HCT116 (cell line): ENCODE results near the gene SMC1B. TPM values are rescaled to one million over a fixed set of nuclear protein-coding genes. Genes with fewer than 3 reads are reported as not detected.

Experiments
- ATAC-seq: fragments of 200-7000 bp; cut with Tn5 transposase; 2 replicates; pipeline ENCODE4 v1.9.1; 2020; ENCODE audit warnings: mild to moderate bottlenecking, moderate library complexity
- BruUV-seq: library from RNA; stranded (reverse); fragments of 400-500 nt; replicated peaks from 2 replicates; lab custom pipeline; 2021; lab: Mats Ljungman, UMichigan
- CTCF ChIA-PET: fragments of 300-600 bp; sonication (Branson Sonifier 250); formaldehyde crosslinking; loops from one replicate; lab custom pipeline; 2021; ENCODE audit warnings: antibody characterized with exemption; lab: Charles Lee
- POLR2A ChIA-PET: fragments of 300-600, 350-600 bp; sonication (Branson Sonifier 250); formaldehyde crosslinking; loops from one replicate; lab custom pipeline; 2021; ENCODE audit warnings: antibody characterized with exemption; lab: Charles Lee
- RAD21 ChIA-PET, 2 experiments: fragments of 300-600 bp; sonication (Branson Sonifier 250); formaldehyde crosslinking; loops; one replicate each; lab custom pipeline; 2023; ENCODE audit warnings: low total read pairs in 2 of 2; ENCODE audit not compliant: uncharacterized antibody in 2 of 2, unreplicated experiment in 2 of 2, low non-redundant PET in 1 of 2; lab: Charles Lee
- DNase-seq: peaks from one replicate; pipeline ENCODE4 v3.0.0-alpha.2; 2010; ENCODE audit warnings: low read depth, low spot score
- H2AFZ ChIP-seq: fragments of 200-600 bp; shearing (Covaris generic), sonication (generic); 2 replicates; pipeline ENCODE4 v1.6.1; 2017; ENCODE audit warnings: low read depth, mixed run types, mixed read lengths, antibody characterized with exemption, low read length; ENCODE audit not compliant: poor library complexity, severe bottlenecking
- H3K27ac ChIP-seq: 2 replicates; pipeline ENCODE4 v1.5.1; 2012; ENCODE audit warnings: low read depth, low read length
- H3K27me3 ChIP-seq: fragments of 200-600 bp; sonication (generic); 2 replicates; pipeline ENCODE4 v1.6.1; 2016; ENCODE audit warnings: mixed run types, low read length, mixed read lengths; ENCODE audit not compliant: insufficient read depth
- H3K36me3 ChIP-seq, 2 experiments: fragments of 200-500 bp in 1 of 2; fragments of 200-600 bp in 1 of 2; sonication (Bioruptor generic) in 1 of 2; sonication (generic) in 1 of 2; 2 replicates each; pipeline versions ENCODE4 v1.5.1 to v1.6.1; 2014 to 2016; ENCODE audit warnings: low read length in 2 of 2, inconsistent platforms in 1 of 2, mixed read lengths in 1 of 2, mixed run types in 1 of 2; ENCODE audit not compliant: insufficient read depth in 2 of 2, control insufficient read depth in 1 of 2
- H3K4me1 ChIP-seq, 2 experiments: fragments of 200-600 bp in 1 of 2; sonication (generic) in 1 of 2; 2 replicates each; pipeline versions ENCODE4 v1.5.1 to v1.6.1; 2012 to 2017; ENCODE audit warnings: low read length in 2 of 2, inconsistent platforms in 1 of 2, mild to moderate bottlenecking in 1 of 2, mixed read lengths in 1 of 2, mixed run types in 1 of 2, moderate library complexity in 1 of 2; ENCODE audit not compliant: insufficient read depth in 2 of 2, control insufficient read depth in 1 of 2
- H3K4me2 ChIP-seq: fragments of 200-600 bp; sonication (generic); 2 replicates; pipeline ENCODE4 v1.6.1; 2017; ENCODE audit warnings: mixed run types, low read length, mixed read lengths
- H3K4me3 ChIP-seq, 2 experiments: fragments of 200-600 bp in 1 of 2; sonication (generic) in 1 of 2; replicated peaks in 1 of 2; 2 replicates each; pipeline ENCODE4 v1.5.1; 2011 to 2016; ENCODE audit warnings: low read length in 2 of 2, control low read depth in 1 of 2, low read depth in 1 of 2, mild to moderate bottlenecking in 1 of 2, mixed read lengths in 1 of 2, mixed run types in 1 of 2
- H3K79me2 ChIP-seq: fragments of 200-600 bp; sonication (generic); 2 replicates; pipeline ENCODE4 v1.6.1; 2017; ENCODE audit warnings: mild to moderate bottlenecking, mixed run types, low read length, moderate library complexity, mixed read lengths; ENCODE audit not compliant: insufficient read depth
- H3K9ac ChIP-seq: fragments of 200-600 bp; sonication (generic); 2 replicates; pipeline ENCODE4 v1.6.1; 2016; ENCODE audit warnings: low read length, mixed read lengths
- H3K9me2 ChIP-seq: fragments of 200-600 bp; sonication (generic), shearing (Covaris generic); 2 replicates; pipeline ENCODE4 v1.6.1; 2017; ENCODE audit warnings: mixed run types, mild to moderate bottlenecking, moderate library complexity; ENCODE audit not compliant: insufficient read depth
- H3K9me3 ChIP-seq, 2 experiments: fragments of 200-500 bp in 1 of 2; fragments of 200-600 bp in 1 of 2; sonication (Bioruptor generic) in 1 of 2; sonication (generic) in 1 of 2; 2 replicates each; pipeline ENCODE4 v1.6.1; 2014 to 2017; ENCODE audit warnings: low read length in 2 of 2, mixed read lengths in 2 of 2, inconsistent platforms in 1 of 2, low read depth in 1 of 2, mild to moderate bottlenecking in 1 of 2, mixed run types in 1 of 2, moderate library complexity in 1 of 2; ENCODE audit not compliant: control insufficient read depth in 1 of 2, insufficient read depth in 1 of 2
- H4K20me1 ChIP-seq: fragments of 200-600 bp; sonication (generic), shearing (Covaris generic); 2 replicates; pipeline ENCODE4 v1.6.1; 2017; ENCODE audit warnings: mixed run types, mild to moderate bottlenecking, moderate library complexity; ENCODE audit not compliant: insufficient read depth
- CEBPB ChIP-seq: IDR thresholded peaks from 2 replicates; pipeline ENCODE4 v1.6.1; 2012; ENCODE audit warnings: low read depth
- EGR1 ChIP-seq: IDR thresholded peaks from 2 replicates; pipeline ENCODE4 v1.6.1; 2012; ENCODE audit warnings: low read depth
- ELF1 ChIP-seq: IDR thresholded peaks from 2 replicates; pipeline ENCODE4 v1.6.1; 2012; ENCODE audit warnings: low read depth, borderline replicate concordance
- EZH2phosphoT487 ChIP-seq: fragments of 200-600 bp; IDR thresholded peaks from 2 replicates; pipeline ENCODE4 v1.6.1; 2018; ENCODE audit warnings: antibody characterized with exemption, borderline replicate concordance
- JUND ChIP-seq: IDR thresholded peaks from 2 replicates; pipeline ENCODE4 v1.6.1; 2012
- POLR2A ChIP-seq: IDR thresholded peaks from 2 replicates; pipeline ENCODE4 v1.7.0; 2011; ENCODE audit warnings: borderline replicate concordance; ENCODE audit not compliant: insufficient read depth, insufficient read length; ENCODE audit errors: extremely low read depth
- POLR2AphosphoS5 ChIP-seq: IDR thresholded peaks from 2 replicates; pipeline ENCODE4 v1.6.1; 2011; ENCODE audit warnings: mild to moderate bottlenecking, low read depth, low read length, moderate library complexity
- SP1 ChIP-seq: IDR thresholded peaks from 2 replicates; pipeline ENCODE4 v1.6.1; 2012; ENCODE audit warnings: low read depth
- SRF ChIP-seq: IDR thresholded peaks from 2 replicates; pipeline ENCODE4 v1.6.1; 2012; ENCODE audit warnings: low read depth
- intact Hi-C: fragments of 100-400 bp; cut with micrococcal nuclease; formaldehyde crosslinking; loops from 2 replicates; pipeline ENCODE4 v1.10.0; 2022
- total RNA-seq: library from RNA; stranded (reverse); gene quantifications from one replicate; pipeline ENCODE4 v1.2.1, GENCODE V29; 2021; ENCODE audit not compliant: unreplicated experiment
- TF ChIP-seq, protein P1 (sequence below): IDR thresholded peaks from 2 replicates; pipeline ENCODE4 v1.6.1; 2011; ENCODE audit warnings: mild to moderate bottlenecking, low read length, moderate library complexity; ENCODE audit not compliant: insufficient replicate concordance; ENCODE audit errors: extremely low read depth
- TF ChIP-seq, protein P2 (sequence below), 3 experiments: fragments of 200-600 bp in 1 of 3; sonication (generic) in 1 of 3; IDR thresholded peaks in 2 of 3; conservative IDR thresholded peaks in 1 of 3; 2 replicates each; pipeline ENCODE4 v1.5.1; 2012 to 2017; ENCODE audit warnings: low read depth in 2 of 3, low read length in 2 of 3, antibody characterized with exemption in 1 of 3, borderline replicate concordance in 1 of 3, control low read depth in 1 of 3, mild to moderate bottlenecking in 1 of 3, mixed read lengths in 1 of 3, mixed run types in 1 of 3, moderate library complexity in 1 of 3; ENCODE audit not compliant: insufficient read depth in 1 of 3
- TF ChIP-seq, protein P3 (sequence below): IDR thresholded peaks from 2 replicates; pipeline ENCODE4 v1.6.1; 2012
- TF ChIP-seq, protein P4 (sequence below): IDR thresholded peaks from 2 replicates; pipeline ENCODE4 v1.6.1; 2012; ENCODE audit warnings: low read depth

SMC1B gene
- total RNA-seq, 1 experiment from 2014 or later = not detected

DNA sequence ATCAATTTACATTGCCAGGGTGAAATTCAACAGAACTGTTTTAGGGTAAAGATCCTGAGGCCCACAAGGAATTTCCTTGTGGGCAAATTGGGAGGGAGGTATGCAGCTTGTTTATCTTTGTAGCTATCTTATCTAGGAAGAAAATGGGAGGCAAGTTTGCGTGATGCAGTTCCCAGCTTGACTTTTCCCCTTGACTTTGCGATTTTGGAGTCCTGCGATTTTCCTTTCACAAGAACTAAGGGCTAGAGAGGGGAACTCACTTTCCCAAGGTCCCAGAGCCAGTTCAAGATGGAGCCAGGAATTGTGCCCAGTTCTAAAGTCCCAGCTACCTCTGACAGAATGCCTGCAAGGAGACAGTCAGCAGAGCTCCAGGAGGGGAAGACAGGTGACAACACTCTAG, 30.8 kb upstream of the SMC1B start:
- no peaks in the 10 kb centered on the region for H3K9me2 ChIP-seq
- H3K27me3 ChIP-seq = no peaks in the 10 kb centered on the region
- ChIA-PET POLR2A (no interaction called here), CTCF (no interaction called here), RAD21 (no interaction called here)
- H3K79me2 ChIP-seq = no peaks in the 10 kb centered on the region
- DNase-seq (no peak), ATAC-seq (no peak)
- TF ChIP-seq JUND = no peak
- no peaks in the 10 kb centered on the region for H3K9me3 ChIP-seq
- BruUV-seq = no TSS peak
- no peaks in the 10 kb centered on the region for H4K20me1 ChIP-seq
- no peak overlapping the region for H3K9ac ChIP-seq
- no peak overlapping the region for H3K4me3 ChIP-seq
- H3K4me1 ChIP-seq = peaks cover 0 to 2% of the 10 kb centered on the region in 2 experiments; a peak in 1 of 4 replicates
- no peak overlapping the region for H3K4me2 ChIP-seq
- H3K27ac ChIP-seq = no peak overlapping the region
- intact Hi-C loops = no loop called here
- no peaks in the 10 kb centered on the region for H3K36me3 ChIP-seq
- no peak overlapping the region for H2AFZ ChIP-seq

DNA sequence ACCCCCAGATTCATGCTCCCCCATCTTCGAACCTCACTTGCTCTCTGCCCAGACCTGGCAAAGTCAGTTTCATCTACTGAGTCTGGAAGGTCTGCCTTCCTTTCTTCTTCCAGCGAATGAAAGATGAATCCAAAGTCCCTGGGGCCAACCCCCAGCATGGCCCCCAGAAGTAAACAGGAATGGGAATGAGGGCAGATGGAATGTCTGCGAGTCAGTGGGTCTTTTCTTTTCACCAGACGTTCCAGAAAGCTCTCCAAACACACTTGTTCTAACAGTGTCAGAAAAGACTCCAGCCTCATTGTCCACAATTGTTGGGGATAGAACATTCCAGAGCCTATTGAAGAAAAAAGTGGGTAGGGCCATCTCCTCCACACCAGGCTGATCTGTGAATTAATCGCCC, 28.7 kb upstream of the SMC1B start:
- H3K79me2 ChIP-seq = no peaks in the 10 kb centered on the region
- H2AFZ ChIP-seq = no peak overlapping the region
- H3K27ac ChIP-seq = no peak overlapping the region
- no peak overlapping the region for H3K4me2 ChIP-seq
- RAD21 ChIA-PET = no interaction called here
- intact Hi-C loops = no loop called here
- CTCF ChIA-PET = interaction anchor here (0.5 to 3.0 kb wide), 7 partner anchors 11 to 535 kb away, joined by 3 to 22 read pairs (median 3); partner anchors contain the start of gene WNT7B
- H3K4me3 ChIP-seq = no peak overlapping the region
- no TSS peak for BruUV-seq
- no peaks in the 10 kb centered on the region for H3K9me2 ChIP-seq
- H3K9me3 ChIP-seq = no peaks in the 10 kb centered on the region
- no peak for DNase-seq
- no peaks in the 10 kb centered on the region for H4K20me1 ChIP-seq
- no peak overlapping the region for H3K9ac ChIP-seq
- H3K4me1 ChIP-seq = peaks cover 0 to 2% of the 10 kb centered on the region in 2 experiments; a peak in 1 of 4 replicates
- H3K36me3 ChIP-seq = no peaks in the 10 kb centered on the region
- ATAC-seq = no peak
- no peaks in the 10 kb centered on the region for H3K27me3 ChIP-seq
- POLR2A ChIA-PET = interaction anchor here (1.6 kb wide), 1 partner anchor 112 kb away, joined by 3 read pairs; no protein-coding TSS in a partner anchor
- TF ChIP-seq, protein P1, sequence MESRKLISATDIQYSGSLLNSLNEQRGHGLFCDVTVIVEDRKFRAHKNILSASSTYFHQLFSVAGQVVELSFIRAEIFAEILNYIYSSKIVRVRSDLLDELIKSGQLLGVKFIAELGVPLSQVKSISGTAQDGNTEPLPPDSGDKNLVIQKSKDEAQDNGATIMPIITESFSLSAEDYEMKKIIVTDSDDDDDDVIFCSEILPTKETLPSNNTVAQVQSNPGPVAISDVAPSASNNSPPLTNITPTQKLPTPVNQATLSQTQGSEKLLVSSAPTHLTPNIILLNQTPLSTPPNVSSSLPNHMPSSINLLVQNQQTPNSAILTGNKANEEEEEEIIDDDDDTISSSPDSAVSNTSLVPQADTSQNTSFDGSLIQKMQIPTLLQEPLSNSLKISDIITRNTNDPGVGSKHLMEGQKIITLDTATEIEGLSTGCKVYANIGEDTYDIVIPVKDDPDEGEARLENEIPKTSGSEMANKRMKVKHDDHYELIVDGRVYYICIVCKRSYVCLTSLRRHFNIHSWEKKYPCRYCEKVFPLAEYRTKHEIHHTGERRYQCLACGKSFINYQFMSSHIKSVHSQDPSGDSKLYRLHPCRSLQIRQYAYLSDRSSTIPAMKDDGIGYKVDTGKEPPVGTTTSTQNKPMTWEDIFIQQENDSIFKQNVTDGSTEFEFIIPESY = no peak
- TF ChIP-seq POLR2A = no peak
- no peak for TF ChIP-seq SP1
- TF ChIP-seq EZH2phosphoT487 = no peak
- TF ChIP-seq, protein P2, sequence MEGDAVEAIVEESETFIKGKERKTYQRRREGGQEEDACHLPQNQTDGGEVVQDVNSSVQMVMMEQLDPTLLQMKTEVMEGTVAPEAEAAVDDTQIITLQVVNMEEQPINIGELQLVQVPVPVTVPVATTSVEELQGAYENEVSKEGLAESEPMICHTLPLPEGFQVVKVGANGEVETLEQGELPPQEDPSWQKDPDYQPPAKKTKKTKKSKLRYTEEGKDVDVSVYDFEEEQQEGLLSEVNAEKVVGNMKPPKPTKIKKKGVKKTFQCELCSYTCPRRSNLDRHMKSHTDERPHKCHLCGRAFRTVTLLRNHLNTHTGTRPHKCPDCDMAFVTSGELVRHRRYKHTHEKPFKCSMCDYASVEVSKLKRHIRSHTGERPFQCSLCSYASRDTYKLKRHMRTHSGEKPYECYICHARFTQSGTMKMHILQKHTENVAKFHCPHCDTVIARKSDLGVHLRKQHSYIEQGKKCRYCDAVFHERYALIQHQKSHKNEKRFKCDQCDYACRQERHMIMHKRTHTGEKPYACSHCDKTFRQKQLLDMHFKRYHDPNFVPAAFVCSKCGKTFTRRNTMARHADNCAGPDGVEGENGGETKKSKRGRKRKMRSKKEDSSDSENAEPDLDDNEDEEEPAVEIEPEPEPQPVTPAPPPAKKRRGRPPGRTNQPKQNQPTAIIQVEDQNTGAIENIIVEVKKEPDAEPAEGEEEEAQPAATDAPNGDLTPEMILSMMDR (IDR thresholded peaks at IDR 0.05 in 2 of 3, conservative IDR thresholded peaks at IDR 0.05 in 1 of 3; ENCODE audit: borderline replicate concordance in 1 of 3, insufficient read depth in 1 of 3, low read depth in 2 of 3, low read length in 2 of 3) = no peak
- TF ChIP-seq, protein P3, sequence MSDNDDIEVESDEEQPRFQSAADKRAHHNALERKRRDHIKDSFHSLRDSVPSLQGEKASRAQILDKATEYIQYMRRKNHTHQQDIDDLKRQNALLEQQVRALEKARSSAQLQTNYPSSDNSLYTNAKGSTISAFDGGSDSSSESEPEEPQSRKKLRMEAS = no peak
- TF ChIP-seq SRF = no peak
- TF ChIP-seq CEBPB = no peak
- no peak for TF ChIP-seq ELF1
- TF ChIP-seq EGR1 = no peak
- TF ChIP-seq, protein P4, sequence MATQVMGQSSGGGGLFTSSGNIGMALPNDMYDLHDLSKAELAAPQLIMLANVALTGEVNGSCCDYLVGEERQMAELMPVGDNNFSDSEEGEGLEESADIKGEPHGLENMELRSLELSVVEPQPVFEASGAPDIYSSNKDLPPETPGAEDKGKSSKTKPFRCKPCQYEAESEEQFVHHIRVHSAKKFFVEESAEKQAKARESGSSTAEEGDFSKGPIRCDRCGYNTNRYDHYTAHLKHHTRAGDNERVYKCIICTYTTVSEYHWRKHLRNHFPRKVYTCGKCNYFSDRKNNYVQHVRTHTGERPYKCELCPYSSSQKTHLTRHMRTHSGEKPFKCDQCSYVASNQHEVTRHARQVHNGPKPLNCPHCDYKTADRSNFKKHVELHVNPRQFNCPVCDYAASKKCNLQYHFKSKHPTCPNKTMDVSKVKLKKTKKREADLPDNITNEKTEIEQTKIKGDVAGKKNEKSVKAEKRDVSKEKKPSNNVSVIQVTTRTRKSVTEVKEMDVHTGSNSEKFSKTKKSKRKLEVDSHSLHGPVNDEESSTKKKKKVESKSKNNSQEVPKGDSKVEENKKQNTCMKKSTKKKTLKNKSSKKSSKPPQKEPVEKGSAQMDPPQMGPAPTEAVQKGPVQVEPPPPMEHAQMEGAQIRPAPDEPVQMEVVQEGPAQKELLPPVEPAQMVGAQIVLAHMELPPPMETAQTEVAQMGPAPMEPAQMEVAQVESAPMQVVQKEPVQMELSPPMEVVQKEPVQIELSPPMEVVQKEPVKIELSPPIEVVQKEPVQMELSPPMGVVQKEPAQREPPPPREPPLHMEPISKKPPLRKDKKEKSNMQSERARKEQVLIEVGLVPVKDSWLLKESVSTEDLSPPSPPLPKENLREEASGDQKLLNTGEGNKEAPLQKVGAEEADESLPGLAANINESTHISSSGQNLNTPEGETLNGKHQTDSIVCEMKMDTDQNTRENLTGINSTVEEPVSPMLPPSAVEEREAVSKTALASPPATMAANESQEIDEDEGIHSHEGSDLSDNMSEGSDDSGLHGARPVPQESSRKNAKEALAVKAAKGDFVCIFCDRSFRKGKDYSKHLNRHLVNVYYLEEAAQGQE = no peak
- TF ChIP-seq POLR2AphosphoS5 = no peak
